HepG2 (cell line): ENCODE measurements around the gene ZPR1. TPM values are rescaled to one million over a fixed set of nuclear protein-coding genes. Genes with fewer than 3 reads are reported as not detected.

ENCODE experiments used
- GLI4 ChIP-seq: sonication (generic); formaldehyde crosslinking; IDR thresholded peaks from 2 replicates; pipeline ENCODE4 v1.5.1; 2020; ENCODE audit warnings: missing genetic modification reagents, mild to moderate bottlenecking, moderate library complexity, borderline replicate concordance
- NAIF1 ChIP-seq: sonication (generic); formaldehyde crosslinking; IDR thresholded peaks from 2 replicates; pipeline ENCODE4 v1.5.0; 2020; ENCODE audit warnings: mild to moderate bottlenecking, missing genetic modification reagents, borderline replicate concordance
- PBX3 ChIP-seq: sonication (generic); formaldehyde crosslinking; IDR thresholded peaks from 2 replicates; pipeline ENCODE4 v1.8.1; 2023; ENCODE audit warnings: missing genetic modification reagents, inconsistent platforms, borderline replicate concordance
- PCBP1 ChIP-seq: fragments of 200-400 bp; formaldehyde crosslinking; IDR thresholded peaks from 2 replicates; pipeline ENCODE4 v1.6.1; 2017; ENCODE audit warnings: mild to moderate bottlenecking, low read depth, low read length, borderline replicate concordance
- SNAPC2 ChIP-seq: sonication (generic); formaldehyde crosslinking; IDR thresholded peaks from 2 replicates; pipeline ENCODE4 v1.8.1; 2022; ENCODE audit warnings: mild to moderate bottlenecking, missing genetic modification reagents
- TERF1 ChIP-seq: sonication (generic); formaldehyde crosslinking; IDR thresholded peaks from 2 replicates; pipeline ENCODE4 v1.8.0; 2022; ENCODE audit warnings: mild to moderate bottlenecking, missing genetic modification reagents, moderate library complexity
- THAP7 ChIP-seq: sonication (generic); formaldehyde crosslinking; IDR thresholded peaks from 2 replicates; pipeline ENCODE4 v1.8.1; 2023; ENCODE audit warnings: mild to moderate bottlenecking, missing genetic modification reagents
- XBP1 ChIP-seq: sonication (generic); formaldehyde crosslinking; IDR thresholded peaks from 2 replicates; pipeline ENCODE4 v1.5.0; 2020; ENCODE audit warnings: missing genetic modification reagents
- ZFP37 ChIP-seq: sonication (generic); formaldehyde crosslinking; IDR thresholded peaks from 2 replicates; pipeline ENCODE4 v1.4.0; 2020; ENCODE audit warnings: missing genetic modification reagents, borderline replicate concordance
- ZNF350 ChIP-seq: sonication (generic); formaldehyde crosslinking; IDR thresholded peaks from 2 replicates; pipeline ENCODE4 v1.4.0; 2020; ENCODE audit warnings: mild to moderate bottlenecking, low read depth, missing genetic modification reagents, borderline replicate concordance
- ZNF44 ChIP-seq: sonication (generic); formaldehyde crosslinking; IDR thresholded peaks from 2 replicates; pipeline ENCODE4 v1.5.1; 2020; ENCODE audit warnings: mild to moderate bottlenecking, missing genetic modification reagents
- ZNF782 ChIP-seq: sonication (generic); formaldehyde crosslinking; IDR thresholded peaks from 2 replicates; pipeline ENCODE4 v1.4.0; 2020; ENCODE audit warnings: missing genetic modification reagents, mild to moderate bottlenecking, borderline replicate concordance
- ZNF883 ChIP-seq: sonication (generic); formaldehyde crosslinking; IDR thresholded peaks from 2 replicates; pipeline ENCODE4 v1.5.1; 2020; ENCODE audit warnings: mild to moderate bottlenecking, missing genetic modification reagents; ENCODE audit errors: not compliant biosample characterization
- polyA plus RNA-seq, 8 experiments: library from polyadenylated mRNA; depleted of rRNA in 3 of 8; stranded (reverse) in 7 of 8; unstranded in 1 of 8; fragments of >200 nt; fragmentation: Illumina TruSeq in 4 of 8; extraction: Trizol in 4 of 8; gene quantifications; 2 replicates each; pipeline versions ENCODE4 v1.2.1 to v1.2.3, GENCODE V29; 2011 to 2016; ENCODE audit warnings: low read depth in 4 of 8, missing spikeins in 1 of 8, mixed read lengths in 1 of 8; ENCODE audit not compliant: insufficient read depth in 1 of 8
- total RNA-seq, 5 experiments: library from RNA; depleted of rRNA; stranded (reverse); fragments of >200 nt; fragmentation: Illumina TruSeq; extraction: Trizol; gene quantifications; 2 replicates each; pipeline ENCODE4 v1.2.3, GENCODE V29; 2016; ENCODE audit warnings: low read depth in 1 of 5
- TF ChIP-seq, protein P1 (sequence below): sonication (generic); formaldehyde crosslinking; IDR thresholded peaks from 2 replicates; pipeline ENCODE4 v1.5.0; 2020; ENCODE audit warnings: missing genetic modification reagents
- TF ChIP-seq, protein P2 (sequence below): sonication (generic); formaldehyde crosslinking; IDR thresholded peaks from 2 replicates; pipeline ENCODE4 v1.4.0; 2020; ENCODE audit warnings: missing genetic modification reagents, borderline replicate concordance
- TF ChIP-seq, protein P3 (sequence below): sonication (generic); formaldehyde crosslinking; IDR thresholded peaks from 2 replicates; pipeline ENCODE4 v1.4.0; 2020; ENCODE audit warnings: mild to moderate bottlenecking, missing genetic modification reagents
- TF ChIP-seq, protein P4 (sequence below): sonication (generic); formaldehyde crosslinking; IDR thresholded peaks from 2 replicates; pipeline ENCODE4 v1.5.0; 2020; ENCODE audit warnings: mild to moderate bottlenecking, missing genetic modification reagents, borderline replicate concordance

The ZPR1 gene
- total and polyA plus RNA-seq, 2 of the 13 experiments (the other 11 are each of a cell fraction or from before 2014, with no cell fraction given): 40.0 to 79.3 TPM

DNA sequence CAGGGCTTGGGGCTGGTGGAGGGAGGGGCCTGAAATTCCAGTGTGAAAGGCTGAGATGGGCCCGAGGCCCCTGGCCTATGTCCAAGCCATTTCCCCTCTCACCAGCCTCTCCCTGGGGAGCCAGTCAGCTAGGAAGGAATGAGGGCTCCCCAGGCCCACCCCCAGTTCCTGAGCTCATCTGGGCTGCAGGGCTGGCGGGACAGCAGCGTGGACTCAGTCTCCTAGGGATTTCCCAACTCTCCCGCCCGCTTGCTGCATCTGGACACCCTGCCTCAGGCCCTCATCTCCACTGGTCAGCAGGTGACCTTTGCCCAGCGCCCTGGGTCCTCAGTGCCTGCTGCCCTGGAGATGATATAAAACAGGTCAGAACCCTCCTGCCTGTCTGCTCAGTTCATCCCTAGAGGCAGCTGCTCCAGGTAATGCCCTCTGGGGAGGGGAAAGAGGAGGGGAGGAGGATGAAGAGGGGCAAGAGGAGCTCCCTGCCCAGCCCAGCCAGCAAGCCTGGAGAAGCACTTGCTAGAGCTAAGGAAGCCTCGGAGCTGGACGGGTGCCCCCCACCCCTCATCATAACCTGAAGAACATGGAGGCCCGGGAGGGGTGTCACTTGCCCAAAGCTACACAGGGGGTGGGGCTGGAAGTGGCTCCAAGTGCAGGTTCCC is 41.8 kb upstream of the ZPR1 start, which contains the start of gene APOC3 (continued):
- TF ChIP-seq, protein P1, sequence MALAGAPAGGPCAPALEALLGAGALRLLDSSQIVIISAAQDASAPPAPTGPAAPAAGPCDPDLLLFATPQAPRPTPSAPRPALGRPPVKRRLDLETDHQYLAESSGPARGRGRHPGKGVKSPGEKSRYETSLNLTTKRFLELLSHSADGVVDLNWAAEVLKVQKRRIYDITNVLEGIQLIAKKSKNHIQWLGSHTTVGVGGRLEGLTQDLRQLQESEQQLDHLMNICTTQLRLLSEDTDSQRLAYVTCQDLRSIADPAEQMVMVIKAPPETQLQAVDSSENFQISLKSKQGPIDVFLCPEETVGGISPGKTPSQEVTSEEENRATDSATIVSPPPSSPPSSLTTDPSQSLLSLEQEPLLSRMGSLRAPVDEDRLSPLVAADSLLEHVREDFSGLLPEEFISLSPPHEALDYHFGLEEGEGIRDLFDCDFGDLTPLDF (CRISPR knock-in tag): 0 out of 2 replicates have a peak, but pooled peaks have one; percentile 42
- TF ChIP-seq ZNF350 (CRISPR knock-in tag) (peak; percentile 48), PBX3 (no peak), GLI4 (CRISPR knock-in tag) (no peak), XBP1 (CRISPR knock-in tag) (no peak), ZFP37 (CRISPR knock-in tag) (no peak), ZNF44 (CRISPR knock-in tag) (no peak), THAP7 (CRISPR knock-in tag) (no peak), TERF1 (CRISPR knock-in tag) (no peak), ZNF782 (CRISPR knock-in tag) (no peak), SNAPC2 (CRISPR knock-in tag) (no peak), NAIF1 (no peak), PCBP1 (no peak), ZNF883 (no peak)
- TF ChIP-seq, protein P2, sequence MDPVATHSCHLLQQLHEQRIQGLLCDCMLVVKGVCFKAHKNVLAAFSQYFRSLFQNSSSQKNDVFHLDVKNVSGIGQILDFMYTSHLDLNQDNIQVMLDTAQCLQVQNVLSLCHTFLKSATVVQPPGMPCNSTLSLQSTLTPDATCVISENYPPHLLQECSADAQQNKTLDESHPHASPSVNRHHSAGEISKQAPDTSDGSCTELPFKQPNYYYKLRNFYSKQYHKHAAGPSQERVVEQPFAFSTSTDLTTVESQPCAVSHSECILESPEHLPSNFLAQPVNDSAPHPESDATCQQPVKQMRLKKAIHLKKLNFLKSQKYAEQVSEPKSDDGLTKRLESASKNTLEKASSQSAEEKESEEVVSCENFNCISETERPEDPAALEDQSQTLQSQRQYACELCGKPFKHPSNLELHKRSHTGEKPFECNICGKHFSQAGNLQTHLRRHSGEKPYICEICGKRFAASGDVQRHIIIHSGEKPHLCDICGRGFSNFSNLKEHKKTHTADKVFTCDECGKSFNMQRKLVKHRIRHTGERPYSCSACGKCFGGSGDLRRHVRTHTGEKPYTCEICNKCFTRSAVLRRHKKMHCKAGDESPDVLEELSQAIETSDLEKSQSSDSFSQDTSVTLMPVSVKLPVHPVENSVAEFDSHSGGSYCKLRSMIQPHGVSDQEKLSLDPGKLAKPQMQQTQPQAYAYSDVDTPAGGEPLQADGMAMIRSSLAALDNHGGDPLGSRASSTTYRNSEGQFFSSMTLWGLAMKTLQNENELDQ (CRISPR knock-in tag): no peak
- TF ChIP-seq, protein P3, sequence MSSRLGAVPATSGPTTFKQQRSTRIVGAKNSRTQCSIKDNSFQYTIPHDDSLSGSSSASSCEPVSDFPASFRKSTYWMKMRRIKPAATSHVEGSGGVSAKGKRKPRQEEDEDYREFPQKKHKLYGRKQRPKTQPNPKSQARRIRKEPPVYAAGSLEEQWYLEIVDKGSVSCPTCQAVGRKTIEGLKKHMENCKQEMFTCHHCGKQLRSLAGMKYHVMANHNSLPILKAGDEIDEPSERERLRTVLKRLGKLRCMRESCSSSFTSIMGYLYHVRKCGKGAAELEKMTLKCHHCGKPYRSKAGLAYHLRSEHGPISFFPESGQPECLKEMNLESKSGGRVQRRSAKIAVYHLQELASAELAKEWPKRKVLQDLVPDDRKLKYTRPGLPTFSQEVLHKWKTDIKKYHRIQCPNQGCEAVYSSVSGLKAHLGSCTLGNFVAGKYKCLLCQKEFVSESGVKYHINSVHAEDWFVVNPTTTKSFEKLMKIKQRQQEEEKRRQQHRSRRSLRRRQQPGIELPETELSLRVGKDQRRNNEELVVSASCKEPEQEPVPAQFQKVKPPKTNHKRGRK: peak; percentile 33; the same call in 1 of the 2 replicates
- TF ChIP-seq, protein P4, sequence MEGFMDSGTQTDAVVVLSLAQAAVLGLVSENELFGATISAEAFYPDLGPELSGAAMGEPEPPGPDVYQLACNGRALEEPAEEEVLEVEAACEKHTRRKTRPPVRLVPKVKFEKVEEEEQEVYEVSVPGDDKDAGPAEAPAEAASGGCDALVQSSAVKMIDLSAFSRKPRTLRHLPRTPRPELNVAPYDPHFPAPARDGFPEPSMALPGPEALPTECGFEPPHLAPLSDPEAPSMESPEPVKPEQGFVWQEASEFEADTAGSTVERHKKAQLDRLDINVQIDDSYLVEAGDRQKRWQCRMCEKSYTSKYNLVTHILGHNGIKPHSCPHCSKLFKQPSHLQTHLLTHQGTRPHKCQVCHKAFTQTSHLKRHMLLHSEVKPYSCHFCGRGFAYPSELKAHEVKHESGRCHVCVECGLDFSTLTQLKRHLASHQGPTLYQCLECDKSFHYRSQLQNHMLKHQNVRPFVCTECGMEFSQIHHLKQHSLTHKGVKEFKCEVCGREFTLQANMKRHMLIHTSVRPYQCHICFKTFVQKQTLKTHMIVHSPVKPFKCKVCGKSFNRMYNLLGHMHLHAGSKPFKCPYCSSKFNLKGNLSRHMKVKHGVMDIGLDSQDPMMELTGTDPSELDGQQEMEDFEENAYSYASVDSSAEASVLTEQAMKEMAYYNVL (CRISPR knock-in tag): peak; percentile 78; the same call in 1 of the 2 replicates
